PC-3 (cell line): ENCODE data around the gene GPR84.

Source experiments
- CTCF ChIP-seq: fragments of 300-600 bp; sonication (generic); conservative IDR thresholded peaks from 2 replicates; pipeline ENCODE4 v1.5.1; 2017; ENCODE audit warnings: antibody characterized with exemption, low read depth, mild to moderate bottlenecking, low read length
- EZH2 ChIP-seq: fragments of 300-600 bp; sonication (generic); IDR thresholded peaks from one replicate; pipeline ENCODE4 v1.6.1; 2017; ENCODE audit warnings: antibody characterized with exemption, mild to moderate bottlenecking, low read length; ENCODE audit not compliant: unreplicated experiment

GRCh38 chr12:54351341-54351740 lies 12.9 kb downstream of the GPR84 start:
- TF ChIP-seq CTCF, result no peak
- no peak for TF ChIP-seq EZH2
